Esophagus (tissue), 2 donors: ENCODE results near the gene NEURL1B. TPM values are rescaled to one million over a fixed set of nuclear protein-coding genes. Genes with fewer than 3 reads are reported as not detected.

Experiments used
- H3K27ac ChIP-seq, 2 donors: one replicate each; pipeline ENCODE4 v1.5.1; 2013; ENCODE audit warnings: low read depth in 2 of 2, mild to moderate bottlenecking in 2 of 2, inconsistent platforms in 1 of 2, low read length in 1 of 2, moderate library complexity in 1 of 2
- H3K27me3 ChIP-seq, 2 donors: one replicate each; pipeline ENCODE4 v1.6.1; 2013; ENCODE audit warnings: low read length in 2 of 2, control low read depth in 1 of 2, mild to moderate bottlenecking in 1 of 2; ENCODE audit not compliant: insufficient read depth in 2 of 2, control insufficient read depth in 1 of 2
- H3K36me3 ChIP-seq, 2 donors: one replicate each; pipeline ENCODE4 v1.6.1; 2013; ENCODE audit warnings: low read length in 1 of 2; ENCODE audit not compliant: control insufficient read depth in 2 of 2, insufficient read depth in 2 of 2
- H3K4me1 ChIP-seq, 2 donors: one replicate each; pipeline ENCODE4 v1.6.1; 2013; ENCODE audit warnings: low read length in 1 of 2; ENCODE audit not compliant: control insufficient read depth in 2 of 2, insufficient read depth in 2 of 2
- H3K4me3 ChIP-seq, 2 donors: one replicate each; pipeline ENCODE4 v1.5.1; 2013; ENCODE audit warnings: low read length in 2 of 2, mild to moderate bottlenecking in 2 of 2, low read depth in 1 of 2, moderate library complexity in 1 of 2
- H3K9me3 ChIP-seq, 2 donors: one replicate each; pipeline ENCODE4 v1.6.1; 2013; ENCODE audit warnings: mild to moderate bottlenecking in 2 of 2, low read depth in 1 of 2, low read length in 1 of 2, moderate library complexity in 1 of 2; ENCODE audit not compliant: control insufficient read depth in 2 of 2, insufficient read depth in 1 of 2
- WGBS, 2 donors: extraction: QIAGEN DNeasy Blood & Tissue Kit; methylation state at CpG; one replicate each; pipeline ENCODE4 v1.1.7; 2013; 5-methylcytosine and 5-hydroxymethylcytosine counted together
- polyA plus RNA-seq, 2 donors: library from polyadenylated mRNA; stranded (reverse); fragments of 200-250 nt; gene quantifications; one replicate each; pipeline ENCODE4 v1.2.3, GENCODE V29; 2013
- donor health status: healthy with polysubstance abuse.
- donor health status: Bipolar disorder and iron deficiency.

Gene NEURL1B
- polyA plus RNA-seq, 2 donors, result 6.9 to 8.6 TPM

GRCh38 chr5:172618574-172619365, 22.3 kb upstream of the NEURL1B start:
- Histone ChIP-seq H3K27me3 (no peaks in the 10 kb centered on the region), H3K36me3 (no peaks in the 10 kb centered on the region), H3K4me3 (no peak overlapping the region), H3K9me3 (no peaks in the 10 kb centered on the region), H3K27ac (no peak overlapping the region), H3K4me1 (no peaks in the 10 kb centered on the region)
- 92% methylated on average over 12 of the region's 12 CpGs for WGBS, 2 donors

- no peaks in the 10 kb centered on the region for H3K9me3 ChIP-seq
- H3K27me3 ChIP-seq, result no peaks in the 10 kb centered on the region
- WGBS, 2 donors, result 75 to 77% methylated on average over 6 of the region's 6 CpGs
- no peaks in the 10 kb centered on the region for H3K4me1 ChIP-seq
- no peaks in the 10 kb centered on the region for H3K36me3 ChIP-seq
- no peak overlapping the region for H3K4me3 ChIP-seq
- no peak overlapping the region for H3K27ac ChIP-seq
These were observed 20.6 kb upstream of the NEURL1B start for GRCh38 chr5:172620506-172620905.

GRCh38 chr5:172622091-172623046, 18.7 kb upstream of the NEURL1B start:
- Histone ChIP-seq H3K27me3 (no peaks in the 10 kb centered on the region), H3K4me1 (no peaks in the 10 kb centered on the region), H3K27ac (no peak overlapping the region), H3K9me3 (no peaks in the 10 kb centered on the region), H3K36me3 (no peaks in the 10 kb centered on the region), H3K4me3 (no peak overlapping the region)
- WGBS, 2 donors, result 76 to 78% methylated on average over 22 of the region's 22 CpGs

GRCh38 chr5:172623313-172623980, 17.6 kb upstream of the NEURL1B start:
- H3K27me3 ChIP-seq, result no peaks in the 10 kb centered on the region
- WGBS, 2 donors, result 87 to 91% methylated on average over 9 of the region's 9 CpGs
- no peaks in the 10 kb centered on the region for H3K4me1 ChIP-seq
- no peaks in the 10 kb centered on the region for H3K9me3 ChIP-seq
- no peak overlapping the region for H3K4me3 ChIP-seq
- H3K36me3 ChIP-seq, result no peaks in the 10 kb centered on the region
- no peak overlapping the region for H3K27ac ChIP-seq

- Histone ChIP-seq H3K27ac (no peak overlapping the region), H3K36me3 (no peaks in the 10 kb centered on the region), H3K4me3 (no peak overlapping the region), H3K9me3 (no peaks in the 10 kb centered on the region), H3K27me3 (no peaks in the 10 kb centered on the region), H3K4me1 (no peaks in the 10 kb centered on the region)
- WGBS, 2 donors, result 82% methylated on average over 17 of the region's 17 CpGs
These were observed 16.7 kb upstream of the NEURL1B start for GRCh38 chr5:172624083-172624995.

GRCh38 chr5:172624996-172625964, 15.8 kb upstream of the NEURL1B start:
- no peak overlapping the region for H3K4me3 ChIP-seq

GRCh38 chr5:172626031-172626581, 15.0 kb upstream of the NEURL1B start:
- Histone ChIP-seq H3K9me3 (no peaks in the 10 kb centered on the region), H3K27me3 (no peaks in the 10 kb centered on the region)
- 83 to 90% methylated on average over 8 of the region's 8 CpGs for WGBS, 2 donors

More at GRCh38 chr5:172624996-172625964, 15.8 kb upstream of the NEURL1B start:
- H3K9me3 ChIP-seq, result no peaks in the 10 kb centered on the region
- no peaks in the 10 kb centered on the region for H3K4me1 ChIP-seq
- H3K27ac ChIP-seq, result no peak overlapping the region
- no peaks in the 10 kb centered on the region for H3K27me3 ChIP-seq
- no peaks in the 10 kb centered on the region for H3K36me3 ChIP-seq
- 77 to 79% methylated on average over 10 of the region's 10 CpGs for WGBS, 2 donors

GRCh38 chr5:172630082-172630481, 11.0 kb upstream of the NEURL1B start:
- 89 to 92% methylated on average over 5 of the region's 5 CpGs for WGBS, 2 donors
- no peak overlapping the region for H3K27ac ChIP-seq
- no peaks in the 10 kb centered on the region for H3K27me3 ChIP-seq
- no peaks in the 10 kb centered on the region for H3K36me3 ChIP-seq
- peaks cover 0 to 2% of the 10 kb centered on the region in 2 donors for H3K4me1 ChIP-seq
- no peaks in the 10 kb centered on the region for H3K9me3 ChIP-seq
- no peak overlapping the region for H3K4me3 ChIP-seq

More at GRCh38 chr5:172626031-172626581, 15.0 kb upstream of the NEURL1B start:
- Histone ChIP-seq H3K4me3 (no peak overlapping the region), H3K36me3 (no peaks in the 10 kb centered on the region), H3K4me1 (peaks cover 0 to 2% of the 10 kb centered on the region in 2 donors), H3K27ac (no peak overlapping the region)
